ENCODE results near the gene LRBA.

Gene LRBA

GRCh38 chr4:150264595-150265161, 750.4 kb downstream of the LRBA start:
- Histone ChIP-seq H3K36me3 (ENCODE audit: control insufficient read depth in 2 of 2, insufficient read depth in 2 of 2, low read length in 2 of 2) (peaks cover 0 to 8% of the 10 kb centered on the region in 2 donors), H3K4me3 (ENCODE audit: low read length in 2 of 2) (no peak overlapping the region), H3K9ac (ENCODE audit: low read length in 2 of 2) (no peak overlapping the region), H3K27ac (ENCODE audit: low read length) (no peak overlapping the region), H3K9me3 (ENCODE audit: control insufficient read depth in 2 of 2, low read length in 2 of 2) (no peaks in the 10 kb centered on the region), H3K4me1 (ENCODE audit: control insufficient read depth, insufficient read depth, low read length) (peaks cover 4% of the 10 kb centered on the region), H3K27me3 (ENCODE audit: control insufficient read depth in 1 of 2, insufficient read depth in 2 of 2, low read length in 2 of 2) (no peaks in the 10 kb centered on the region)

- H3K4me3 ChIP-seq (ENCODE audit: low read length in 2 of 2), result no peak overlapping the region
- no peaks in the 10 kb centered on the region for H3K27me3 ChIP-seq (ENCODE audit: control insufficient read depth in 1 of 2, insufficient read depth in 2 of 2, low read length in 2 of 2)
- H3K36me3 ChIP-seq (ENCODE audit: control insufficient read depth in 2 of 2, insufficient read depth in 2 of 2, low read length in 2 of 2), result peaks cover 0 to 8% of the 10 kb centered on the region in 2 donors
- H3K4me1 ChIP-seq (ENCODE audit: control insufficient read depth, insufficient read depth, low read length), result peaks cover 4% of the 10 kb centered on the region
- no peak overlapping the region for H3K9ac ChIP-seq (ENCODE audit: low read length in 2 of 2)
- H3K9me3 ChIP-seq (ENCODE audit: control insufficient read depth in 2 of 2, low read length in 2 of 2), result no peaks in the 10 kb centered on the region
- H3K27ac ChIP-seq (ENCODE audit: low read length), result no peak overlapping the region
Observed at GRCh38 chr4:150262611-150263010, 752.5 kb downstream of the LRBA start.

- H3K27me3 ChIP-seq (ENCODE audit: control insufficient read depth in 1 of 2, insufficient read depth in 2 of 2, low read length in 2 of 2), result no peaks in the 10 kb centered on the region
- H3K36me3 ChIP-seq (ENCODE audit: control insufficient read depth in 2 of 2, insufficient read depth in 2 of 2, low read length in 2 of 2), result peaks cover 5 to 8% of the 10 kb centered on the region in 2 donors
- H3K27ac ChIP-seq (ENCODE audit: low read length), result no peak overlapping the region
- peaks cover 4% of the 10 kb centered on the region for H3K4me1 ChIP-seq (ENCODE audit: control insufficient read depth, insufficient read depth, low read length)
- H3K9me3 ChIP-seq (ENCODE audit: control insufficient read depth in 2 of 2, low read length in 2 of 2), result no peaks in the 10 kb centered on the region
- no peak overlapping the region for H3K4me3 ChIP-seq (ENCODE audit: low read length in 2 of 2)
- H3K9ac ChIP-seq (ENCODE audit: low read length in 2 of 2), result no peak overlapping the region
Observed at GRCh38 chr4:150261571-150261970, 753.5 kb downstream of the LRBA start.

GRCh38 chr4:150259861-150260567, 755.1 kb downstream of the LRBA start:
- Histone ChIP-seq H3K27me3 (ENCODE audit: control insufficient read depth in 1 of 2, insufficient read depth in 2 of 2, low read length in 2 of 2) (no peaks in the 10 kb centered on the region), H3K4me1 (ENCODE audit: control insufficient read depth, insufficient read depth, low read length) (peaks cover 13% of the 10 kb centered on the region), H3K4me3 (ENCODE audit: low read length in 2 of 2) (no peak overlapping the region), H3K9me3 (ENCODE audit: control insufficient read depth in 2 of 2, low read length in 2 of 2) (no peaks in the 10 kb centered on the region), H3K9ac (ENCODE audit: low read length in 2 of 2) (no peak overlapping the region), H3K36me3 (ENCODE audit: control insufficient read depth in 2 of 2, insufficient read depth in 2 of 2, low read length in 2 of 2) (peaks cover 8 to 9% of the 10 kb centered on the region in 2 donors), H3K27ac (ENCODE audit: low read length) (no peak overlapping the region)

GRCh38 chr4:150258569-150258968, 756.5 kb downstream of the LRBA start:
- peaks cover 13% of the 10 kb centered on the region for H3K4me1 ChIP-seq (ENCODE audit: control insufficient read depth, insufficient read depth, low read length)
- H3K36me3 ChIP-seq (ENCODE audit: control insufficient read depth in 2 of 2, insufficient read depth in 2 of 2, low read length in 2 of 2), result peaks cover 15 to 16% of the 10 kb centered on the region in 2 donors
- H3K4me3 ChIP-seq (ENCODE audit: low read length in 2 of 2), result no peak overlapping the region
- H3K27ac ChIP-seq (ENCODE audit: low read length), result no peak overlapping the region
- H3K9me3 ChIP-seq (ENCODE audit: control insufficient read depth in 2 of 2, low read length in 2 of 2), result no peaks in the 10 kb centered on the region
- H3K9ac ChIP-seq (ENCODE audit: low read length in 2 of 2), result no peak overlapping the region
- no peaks in the 10 kb centered on the region for H3K27me3 ChIP-seq (ENCODE audit: control insufficient read depth in 1 of 2, insufficient read depth in 2 of 2, low read length in 2 of 2)

- Histone ChIP-seq H3K9me3 (ENCODE audit: control insufficient read depth in 2 of 2, low read length in 2 of 2) (no peaks in the 10 kb centered on the region), H3K27me3 (ENCODE audit: control insufficient read depth in 1 of 2, insufficient read depth in 2 of 2, low read length in 2 of 2) (no peaks in the 10 kb centered on the region), H3K4me1 (ENCODE audit: control insufficient read depth, insufficient read depth, low read length) (peaks cover 14% of the 10 kb centered on the region), H3K27ac (ENCODE audit: low read length) (no peak overlapping the region), H3K36me3 (ENCODE audit: control insufficient read depth in 2 of 2, insufficient read depth in 2 of 2, low read length in 2 of 2) (peaks cover 22 to 25% of the 10 kb centered on the region in 2 donors), H3K4me3 (ENCODE audit: low read length in 2 of 2) (no peak overlapping the region), H3K9ac (ENCODE audit: low read length in 2 of 2) (no peak overlapping the region)
Observed at GRCh38 chr4:150256841-150257730, 758.0 kb downstream of the LRBA start.

GRCh38 chr4:150256225-150256620, 758.9 kb downstream of the LRBA start:
- Histone ChIP-seq H3K27ac (ENCODE audit: low read length) (no peak overlapping the region), H3K27me3 (ENCODE audit: control insufficient read depth in 1 of 2, insufficient read depth in 2 of 2, low read length in 2 of 2) (no peaks in the 10 kb centered on the region), H3K4me1 (ENCODE audit: control insufficient read depth, insufficient read depth, low read length) (peaks cover 19% of the 10 kb centered on the region), H3K36me3 (ENCODE audit: control insufficient read depth in 2 of 2, insufficient read depth in 2 of 2, low read length in 2 of 2) (peaks cover 22 to 25% of the 10 kb centered on the region in 2 donors), H3K4me3 (ENCODE audit: low read length in 2 of 2) (no peak overlapping the region), H3K9ac (ENCODE audit: low read length in 2 of 2) (no peak overlapping the region), H3K9me3 (ENCODE audit: control insufficient read depth in 2 of 2, low read length in 2 of 2) (no peaks in the 10 kb centered on the region)

- Histone ChIP-seq H3K4me1 (ENCODE audit: control insufficient read depth, insufficient read depth, low read length) (peaks cover 19% of the 10 kb centered on the region), H3K9ac (ENCODE audit: low read length in 2 of 2) (no peak overlapping the region), H3K36me3 (ENCODE audit: control insufficient read depth in 2 of 2, insufficient read depth in 2 of 2, low read length in 2 of 2) (peaks cover 22 to 25% of the 10 kb centered on the region in 2 donors), H3K9me3 (ENCODE audit: control insufficient read depth in 2 of 2, low read length in 2 of 2) (no peaks in the 10 kb centered on the region), H3K27ac (ENCODE audit: low read length) (peak overlapping the region; percentile 31), H3K4me3 (ENCODE audit: low read length in 2 of 2) (no peak overlapping the region), H3K27me3 (ENCODE audit: control insufficient read depth in 1 of 2, insufficient read depth in 2 of 2, low read length in 2 of 2) (no peaks in the 10 kb centered on the region)
Observed at GRCh38 chr4:150255610-150256224, 759.4 kb downstream of the LRBA start.

- Histone ChIP-seq H3K4me1 (ENCODE audit: control insufficient read depth, insufficient read depth, low read length) (peaks cover 15% of the 10 kb centered on the region), H3K27me3 (ENCODE audit: control insufficient read depth in 1 of 2, insufficient read depth in 2 of 2, low read length in 2 of 2) (no peaks in the 10 kb centered on the region), H3K36me3 (ENCODE audit: control insufficient read depth in 2 of 2, insufficient read depth in 2 of 2, low read length in 2 of 2) (peaks cover 24 to 33% of the 10 kb centered on the region in 2 donors), H3K27ac (ENCODE audit: low read length) (no peak overlapping the region), H3K4me3 (ENCODE audit: low read length in 2 of 2) (no peak overlapping the region), H3K9ac (ENCODE audit: low read length in 2 of 2) (no peak overlapping the region), H3K9me3 (ENCODE audit: control insufficient read depth in 2 of 2, low read length in 2 of 2) (no peaks in the 10 kb centered on the region)
Observed at GRCh38 chr4:150253965-150254630, 761.0 kb downstream of the LRBA start.

GRCh38 chr4:150253416-150253815, 761.7 kb downstream of the LRBA start:
- no peak overlapping the region for H3K27ac ChIP-seq (ENCODE audit: low read length)
- no peaks in the 10 kb centered on the region for H3K9me3 ChIP-seq (ENCODE audit: control insufficient read depth in 2 of 2, low read length in 2 of 2)
- H3K36me3 ChIP-seq (ENCODE audit: control insufficient read depth in 2 of 2, insufficient read depth in 2 of 2, low read length in 2 of 2), result peaks cover 28 to 39% of the 10 kb centered on the region in 2 donors
- no peak overlapping the region for H3K9ac ChIP-seq (ENCODE audit: low read length in 2 of 2)
- no peak overlapping the region for H3K4me3 ChIP-seq (ENCODE audit: low read length in 2 of 2)
- peaks cover 15% of the 10 kb centered on the region for H3K4me1 ChIP-seq (ENCODE audit: control insufficient read depth, insufficient read depth, low read length)
- H3K27me3 ChIP-seq (ENCODE audit: control insufficient read depth in 1 of 2, insufficient read depth in 2 of 2, low read length in 2 of 2), result no peaks in the 10 kb centered on the region

All from stomach smooth muscle (tissue), 2 donors.